ENCODE results near the gene CHST11.

DNA sequence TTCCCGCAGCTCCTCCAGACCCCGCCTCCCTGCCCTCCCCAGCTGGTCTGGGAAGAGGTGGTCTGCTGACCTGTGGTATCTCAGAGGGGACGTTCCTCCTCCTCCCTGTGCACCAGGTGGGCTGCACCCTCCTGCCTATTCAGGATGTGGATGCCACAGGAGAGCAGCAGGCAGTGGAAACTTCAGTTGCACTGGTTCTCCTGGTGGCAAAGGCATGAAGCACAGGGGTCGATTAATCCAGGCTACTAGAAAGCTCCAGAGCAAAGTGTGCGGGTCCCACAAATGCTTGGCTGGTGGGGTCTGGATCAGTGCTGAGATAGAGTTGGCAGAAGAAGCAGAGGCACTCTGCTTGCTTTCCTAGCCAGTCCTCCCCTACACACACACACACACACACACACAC lies 304.3 kb downstream of the CHST11 start:
- TF ChIP-seq, protein P1, sequence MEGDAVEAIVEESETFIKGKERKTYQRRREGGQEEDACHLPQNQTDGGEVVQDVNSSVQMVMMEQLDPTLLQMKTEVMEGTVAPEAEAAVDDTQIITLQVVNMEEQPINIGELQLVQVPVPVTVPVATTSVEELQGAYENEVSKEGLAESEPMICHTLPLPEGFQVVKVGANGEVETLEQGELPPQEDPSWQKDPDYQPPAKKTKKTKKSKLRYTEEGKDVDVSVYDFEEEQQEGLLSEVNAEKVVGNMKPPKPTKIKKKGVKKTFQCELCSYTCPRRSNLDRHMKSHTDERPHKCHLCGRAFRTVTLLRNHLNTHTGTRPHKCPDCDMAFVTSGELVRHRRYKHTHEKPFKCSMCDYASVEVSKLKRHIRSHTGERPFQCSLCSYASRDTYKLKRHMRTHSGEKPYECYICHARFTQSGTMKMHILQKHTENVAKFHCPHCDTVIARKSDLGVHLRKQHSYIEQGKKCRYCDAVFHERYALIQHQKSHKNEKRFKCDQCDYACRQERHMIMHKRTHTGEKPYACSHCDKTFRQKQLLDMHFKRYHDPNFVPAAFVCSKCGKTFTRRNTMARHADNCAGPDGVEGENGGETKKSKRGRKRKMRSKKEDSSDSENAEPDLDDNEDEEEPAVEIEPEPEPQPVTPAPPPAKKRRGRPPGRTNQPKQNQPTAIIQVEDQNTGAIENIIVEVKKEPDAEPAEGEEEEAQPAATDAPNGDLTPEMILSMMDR (IDR thresholded peaks at IDR 0.05; ENCODE audit: insufficient read depth, low read length, poor library complexity, severe bottlenecking), result no peak
- no peak for TF ChIP-seq EZH2phosphoT487 (conservative IDR thresholded peaks at IDR 0.05; ENCODE audit: low read length)
